Liver (tissue), 9 donors: ENCODE measurements around the gene DPP4. TPM values are rescaled to one million over a fixed set of nuclear protein-coding genes. Genes with fewer than 3 reads are reported as not detected.

Experiments used
- DNase-seq: peaks from one replicate; pipeline ENCODE4 v3.0.0-alpha.2; 2017; ENCODE audit warnings: low spot score
- H3K27ac ChIP-seq, 2 donors: one replicate each; pipeline ENCODE4 v1.7.0; 2013; ENCODE audit warnings: inconsistent platforms in 2 of 2, low read length in 2 of 2, control low read depth in 1 of 2, low read depth in 1 of 2, mild to moderate bottlenecking in 1 of 2
- H3K27me3 ChIP-seq, 4 donors: one replicate each; pipeline versions ENCODE4 v1.6.1 to v1.7.0; 2013; ENCODE audit warnings: low read length in 3 of 4, inconsistent platforms in 1 of 4, mild to moderate bottlenecking in 1 of 4, moderate library complexity in 1 of 4; ENCODE audit not compliant: control insufficient read depth in 4 of 4, insufficient read depth in 4 of 4
- H3K36me3 ChIP-seq, 4 donors: one replicate each; pipeline versions ENCODE4 v1.6.1 to v1.7.0; 2013; ENCODE audit warnings: low read length in 3 of 4, mild to moderate bottlenecking in 3 of 4, low read depth in 1 of 4, moderate library complexity in 1 of 4; ENCODE audit not compliant: control insufficient read depth in 4 of 4, insufficient read depth in 3 of 4
- H3K4me1 ChIP-seq, 4 donors: one replicate each; pipeline versions ENCODE4 v1.6.1 to v1.7.0; 2013; ENCODE audit warnings: low read length in 3 of 4, mild to moderate bottlenecking in 3 of 4, moderate library complexity in 1 of 4; ENCODE audit not compliant: control insufficient read depth in 4 of 4, insufficient read depth in 4 of 4
- H3K4me3 ChIP-seq, 3 donors: one replicate each; pipeline versions ENCODE4 v1.6.1 to v1.7.0; 2013; ENCODE audit warnings: low read length in 3 of 3, control low read depth in 1 of 3, low read depth in 1 of 3, mild to moderate bottlenecking in 1 of 3
- H3K9ac ChIP-seq, 2 donors: one replicate each; pipeline ENCODE4 v1.7.0; 2013; ENCODE audit warnings: low read length in 2 of 2, mild to moderate bottlenecking in 2 of 2, moderate library complexity in 2 of 2, control low read depth in 1 of 2, low read depth in 1 of 2
- H3K9me3 ChIP-seq, 4 donors: one replicate each; pipeline versions ENCODE4 v1.6.1 to v1.7.0; 2013; ENCODE audit warnings: low read length in 3 of 4; ENCODE audit not compliant: control insufficient read depth in 4 of 4
- EGR1 ChIP-seq, 2 donors: IDR thresholded peaks; 2 replicates each; pipeline ENCODE4 v1.6.1; 2016 to 2018; ENCODE audit warnings: antibody characterized with exemption in 2 of 2, low read depth in 2 of 2
- FOXA1 ChIP-seq: IDR thresholded peaks from 2 replicates; pipeline ENCODE4 v1.6.1; 2016; ENCODE audit warnings: antibody characterized with exemption
- FOXA2 ChIP-seq: IDR thresholded peaks from 2 replicates; pipeline ENCODE4 v1.6.1; 2016; ENCODE audit warnings: antibody characterized with exemption
- GABPA ChIP-seq, 2 donors: IDR thresholded peaks in 1 of 2; conservative IDR thresholded peaks in 1 of 2; 2 replicates each; pipeline ENCODE4 v1.6.1; 2016; ENCODE audit warnings: antibody characterized with exemption in 2 of 2, mild to moderate bottlenecking in 1 of 2, moderate library complexity in 1 of 2
- HNF4A ChIP-seq, 2 donors: conservative IDR thresholded peaks; 2 replicates each; pipeline ENCODE4 v1.6.1; 2016; ENCODE audit warnings: antibody characterized with exemption in 2 of 2, mild to moderate bottlenecking in 2 of 2
- HNF4G ChIP-seq: IDR thresholded peaks from 2 replicates; pipeline ENCODE4 v1.6.1; 2016; ENCODE audit warnings: antibody characterized with exemption
- JUND ChIP-seq, 2 donors: IDR thresholded peaks; 2 replicates each; pipeline ENCODE4 v1.6.1; 2016; ENCODE audit warnings: antibody characterized with exemption in 2 of 2
- NR2F2 ChIP-seq: IDR thresholded peaks from 2 replicates; pipeline ENCODE4 v1.6.1; 2016; ENCODE audit warnings: antibody characterized with exemption
- RAD21 ChIP-seq, 2 donors: IDR thresholded peaks; 2 replicates each; pipeline ENCODE4 v1.6.1; 2016; ENCODE audit warnings: antibody characterized with exemption in 2 of 2, mild to moderate bottlenecking in 2 of 2
- RXRA ChIP-seq, 2 donors: IDR thresholded peaks; 2 replicates each; pipeline ENCODE4 v1.6.1; 2017 to 2018; ENCODE audit warnings: antibody characterized with exemption in 2 of 2, mild to moderate bottlenecking in 1 of 2
- SP1 ChIP-seq: IDR thresholded peaks from 2 replicates; pipeline ENCODE4 v1.6.1; 2018; ENCODE audit warnings: antibody characterized with exemption, mild to moderate bottlenecking
- TAF1 ChIP-seq: conservative IDR thresholded peaks from 2 replicates; pipeline ENCODE4 v1.6.1; 2016; ENCODE audit warnings: antibody characterized with exemption, mild to moderate bottlenecking
- YY1 ChIP-seq: IDR thresholded peaks from 2 replicates; pipeline ENCODE4 v1.6.1; 2016; ENCODE audit warnings: antibody characterized with exemption, mild to moderate bottlenecking
- WGBS: extraction: QIAGEN DNeasy Blood & Tissue Kit; methylation state at CpG from one replicate; pipeline ENCODE4 v1.1.7; 2013; 5-methylcytosine and 5-hydroxymethylcytosine counted together
- polyA plus RNA-seq, 2 donors: library from polyadenylated mRNA; stranded (reverse) in 1 of 2; unstranded in 1 of 2; fragments of 200-250 nt in 1 of 2; fragments of >200 nt in 1 of 2; fragmentation: Nextera tagmentation in 1 of 2; extraction: Ambion mirVana in 1 of 2; gene quantifications; one replicate each; pipeline versions ENCODE4 v1.2.1 to v1.2.3, GENCODE V29; 2013 to 2015
- total RNA-seq, 2 donors: library from RNA; depleted of rRNA; stranded (reverse); fragments of >200 nt; gene quantifications; one replicate each; pipeline ENCODE4 v1.2.3, GENCODE V29; 2014
- TF ChIP-seq, protein P1 (sequence below): fragments of 150-350 bp; IDR thresholded peaks from 2 replicates; pipeline ENCODE4 v1.5.1; 2017; ENCODE audit warnings: improper control_type of control experiment, low read depth, low read length; ENCODE audit not compliant: missing input control
- TF ChIP-seq, protein P2 (sequence below): IDR thresholded peaks from 2 replicates; pipeline ENCODE4 v1.6.1; 2016; ENCODE audit warnings: antibody characterized with exemption
- TF ChIP-seq, protein P3 (sequence below): IDR thresholded peaks from 2 replicates; pipeline ENCODE4 v1.6.1; 2016; ENCODE audit warnings: antibody characterized with exemption, mild to moderate bottlenecking
- TF ChIP-seq, protein P4 (sequence below): IDR thresholded peaks from 2 replicates; pipeline ENCODE4 v1.6.1; 2016; ENCODE audit warnings: antibody characterized with exemption
- TF ChIP-seq, protein P5 (sequence below): IDR thresholded peaks from 2 replicates; pipeline ENCODE4 v1.6.1; 2016; ENCODE audit warnings: antibody characterized with exemption
- donor health status: healthy.
- donor health status: healthy.
- donor health status: healthy.
- donor health status: healthy.
- donor health status: healthy.

DPP4 gene
- total and polyA plus RNA-seq, 4 donors, result 9.6 to 30.1 (median 13.5) TPM

DNA sequence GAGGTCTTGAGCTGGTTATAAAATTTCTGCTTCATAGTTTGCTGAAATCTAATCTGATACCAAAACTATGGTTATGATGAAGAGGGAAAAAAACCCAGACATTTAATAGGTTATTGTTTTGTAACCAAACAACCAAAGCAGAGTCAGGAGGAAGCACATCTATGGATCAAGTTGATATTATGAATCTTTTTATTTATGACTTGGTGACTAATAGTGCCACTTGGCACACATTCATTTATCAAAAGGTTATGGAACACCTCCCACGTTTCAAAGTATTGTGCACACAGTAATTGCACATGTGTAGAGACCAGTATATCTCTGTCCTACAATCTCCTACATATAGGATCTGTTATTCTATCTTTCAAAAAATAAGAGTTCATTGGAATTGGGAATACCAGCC, 93.0 kb downstream of the DPP4 start:
- no peaks in the 10 kb centered on the region for H3K27me3 ChIP-seq
- H3K9me3 ChIP-seq, result no peaks in the 10 kb centered on the region
- no peak overlapping the region for H3K4me3 ChIP-seq
- H3K27ac ChIP-seq, result no peak overlapping the region
- TF ChIP-seq, protein P1, sequence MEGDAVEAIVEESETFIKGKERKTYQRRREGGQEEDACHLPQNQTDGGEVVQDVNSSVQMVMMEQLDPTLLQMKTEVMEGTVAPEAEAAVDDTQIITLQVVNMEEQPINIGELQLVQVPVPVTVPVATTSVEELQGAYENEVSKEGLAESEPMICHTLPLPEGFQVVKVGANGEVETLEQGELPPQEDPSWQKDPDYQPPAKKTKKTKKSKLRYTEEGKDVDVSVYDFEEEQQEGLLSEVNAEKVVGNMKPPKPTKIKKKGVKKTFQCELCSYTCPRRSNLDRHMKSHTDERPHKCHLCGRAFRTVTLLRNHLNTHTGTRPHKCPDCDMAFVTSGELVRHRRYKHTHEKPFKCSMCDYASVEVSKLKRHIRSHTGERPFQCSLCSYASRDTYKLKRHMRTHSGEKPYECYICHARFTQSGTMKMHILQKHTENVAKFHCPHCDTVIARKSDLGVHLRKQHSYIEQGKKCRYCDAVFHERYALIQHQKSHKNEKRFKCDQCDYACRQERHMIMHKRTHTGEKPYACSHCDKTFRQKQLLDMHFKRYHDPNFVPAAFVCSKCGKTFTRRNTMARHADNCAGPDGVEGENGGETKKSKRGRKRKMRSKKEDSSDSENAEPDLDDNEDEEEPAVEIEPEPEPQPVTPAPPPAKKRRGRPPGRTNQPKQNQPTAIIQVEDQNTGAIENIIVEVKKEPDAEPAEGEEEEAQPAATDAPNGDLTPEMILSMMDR, result no peak
- TF ChIP-seq, protein P2, sequence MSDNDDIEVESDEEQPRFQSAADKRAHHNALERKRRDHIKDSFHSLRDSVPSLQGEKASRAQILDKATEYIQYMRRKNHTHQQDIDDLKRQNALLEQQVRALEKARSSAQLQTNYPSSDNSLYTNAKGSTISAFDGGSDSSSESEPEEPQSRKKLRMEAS, result no peak
- TF ChIP-seq FOXA1 (no peak), RXRA (IDR thresholded peaks at IDR 0.05) (no peak), TAF1 (no peak), EGR1 (IDR thresholded peaks at IDR 0.05; ENCODE audit: low read depth in 2 of 2) (no peak), HNF4A (conservative IDR thresholded peaks at IDR 0.05) (no peak), RAD21 (IDR thresholded peaks at IDR 0.05) (no peak), JUND (IDR thresholded peaks at IDR 0.05) (no peak), FOXA2 (no peak), GABPA (IDR thresholded peaks at IDR 0.05 in 1 of 2, conservative IDR thresholded peaks at IDR 0.05 in 1 of 2) (no peak), NR2F2 (no peak), YY1 (no peak), HNF4G (no peak)
- TF ChIP-seq, protein P3, sequence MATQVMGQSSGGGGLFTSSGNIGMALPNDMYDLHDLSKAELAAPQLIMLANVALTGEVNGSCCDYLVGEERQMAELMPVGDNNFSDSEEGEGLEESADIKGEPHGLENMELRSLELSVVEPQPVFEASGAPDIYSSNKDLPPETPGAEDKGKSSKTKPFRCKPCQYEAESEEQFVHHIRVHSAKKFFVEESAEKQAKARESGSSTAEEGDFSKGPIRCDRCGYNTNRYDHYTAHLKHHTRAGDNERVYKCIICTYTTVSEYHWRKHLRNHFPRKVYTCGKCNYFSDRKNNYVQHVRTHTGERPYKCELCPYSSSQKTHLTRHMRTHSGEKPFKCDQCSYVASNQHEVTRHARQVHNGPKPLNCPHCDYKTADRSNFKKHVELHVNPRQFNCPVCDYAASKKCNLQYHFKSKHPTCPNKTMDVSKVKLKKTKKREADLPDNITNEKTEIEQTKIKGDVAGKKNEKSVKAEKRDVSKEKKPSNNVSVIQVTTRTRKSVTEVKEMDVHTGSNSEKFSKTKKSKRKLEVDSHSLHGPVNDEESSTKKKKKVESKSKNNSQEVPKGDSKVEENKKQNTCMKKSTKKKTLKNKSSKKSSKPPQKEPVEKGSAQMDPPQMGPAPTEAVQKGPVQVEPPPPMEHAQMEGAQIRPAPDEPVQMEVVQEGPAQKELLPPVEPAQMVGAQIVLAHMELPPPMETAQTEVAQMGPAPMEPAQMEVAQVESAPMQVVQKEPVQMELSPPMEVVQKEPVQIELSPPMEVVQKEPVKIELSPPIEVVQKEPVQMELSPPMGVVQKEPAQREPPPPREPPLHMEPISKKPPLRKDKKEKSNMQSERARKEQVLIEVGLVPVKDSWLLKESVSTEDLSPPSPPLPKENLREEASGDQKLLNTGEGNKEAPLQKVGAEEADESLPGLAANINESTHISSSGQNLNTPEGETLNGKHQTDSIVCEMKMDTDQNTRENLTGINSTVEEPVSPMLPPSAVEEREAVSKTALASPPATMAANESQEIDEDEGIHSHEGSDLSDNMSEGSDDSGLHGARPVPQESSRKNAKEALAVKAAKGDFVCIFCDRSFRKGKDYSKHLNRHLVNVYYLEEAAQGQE, result no peak
- TF ChIP-seq, protein P4, sequence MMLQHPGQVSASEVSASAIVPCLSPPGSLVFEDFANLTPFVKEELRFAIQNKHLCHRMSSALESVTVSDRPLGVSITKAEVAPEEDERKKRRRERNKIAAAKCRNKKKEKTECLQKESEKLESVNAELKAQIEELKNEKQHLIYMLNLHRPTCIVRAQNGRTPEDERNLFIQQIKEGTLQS, result no peak
- TF ChIP-seq, protein P5, sequence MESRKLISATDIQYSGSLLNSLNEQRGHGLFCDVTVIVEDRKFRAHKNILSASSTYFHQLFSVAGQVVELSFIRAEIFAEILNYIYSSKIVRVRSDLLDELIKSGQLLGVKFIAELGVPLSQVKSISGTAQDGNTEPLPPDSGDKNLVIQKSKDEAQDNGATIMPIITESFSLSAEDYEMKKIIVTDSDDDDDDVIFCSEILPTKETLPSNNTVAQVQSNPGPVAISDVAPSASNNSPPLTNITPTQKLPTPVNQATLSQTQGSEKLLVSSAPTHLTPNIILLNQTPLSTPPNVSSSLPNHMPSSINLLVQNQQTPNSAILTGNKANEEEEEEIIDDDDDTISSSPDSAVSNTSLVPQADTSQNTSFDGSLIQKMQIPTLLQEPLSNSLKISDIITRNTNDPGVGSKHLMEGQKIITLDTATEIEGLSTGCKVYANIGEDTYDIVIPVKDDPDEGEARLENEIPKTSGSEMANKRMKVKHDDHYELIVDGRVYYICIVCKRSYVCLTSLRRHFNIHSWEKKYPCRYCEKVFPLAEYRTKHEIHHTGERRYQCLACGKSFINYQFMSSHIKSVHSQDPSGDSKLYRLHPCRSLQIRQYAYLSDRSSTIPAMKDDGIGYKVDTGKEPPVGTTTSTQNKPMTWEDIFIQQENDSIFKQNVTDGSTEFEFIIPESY, result no peak
- WGBS, result 52% methylated on average over 1 of the region's 1 CpG
- no peaks in the 10 kb centered on the region for H3K36me3 ChIP-seq
- H3K9ac ChIP-seq, result no peak overlapping the region
- no peaks in the 10 kb centered on the region for H3K4me1 ChIP-seq
- no peak for DNase-seq

DNA sequence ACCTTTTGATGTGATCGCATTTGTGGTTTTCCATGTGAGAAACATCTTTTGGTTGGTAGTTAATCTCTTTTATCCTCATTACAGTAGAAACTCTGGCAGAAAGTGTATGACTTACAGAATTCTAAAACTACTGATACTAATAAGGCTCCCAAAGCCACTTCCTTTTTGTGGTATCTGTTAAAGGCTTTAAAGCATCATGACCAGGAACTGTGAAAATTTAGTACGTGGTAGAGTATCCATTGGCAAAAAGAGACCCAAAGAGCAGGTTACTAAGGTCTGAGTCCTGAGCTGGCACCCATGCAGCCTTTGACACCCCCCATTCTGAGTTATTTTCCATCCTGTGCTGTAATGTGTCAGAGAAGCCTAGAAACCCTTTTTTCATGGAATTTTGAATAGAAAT, 94.5 kb downstream of the DPP4 start:
- H3K36me3 ChIP-seq, result no peaks in the 10 kb centered on the region
- H3K4me1 ChIP-seq, result peaks cover 0 to 1% (median 0%) of the 10 kb centered on the region in 4 donors
- TF ChIP-seq SP1 (no peak), FOXA1 (no peak), HNF4G (no peak), RAD21 (IDR thresholded peaks at IDR 0.05) (no peak), EGR1 (IDR thresholded peaks at IDR 0.05; ENCODE audit: low read depth in 2 of 2) (no peak), HNF4A (conservative IDR thresholded peaks at IDR 0.05) (no peak), NR2F2 (no peak), GABPA (IDR thresholded peaks at IDR 0.05 in 1 of 2, conservative IDR thresholded peaks at IDR 0.05 in 1 of 2) (no peak), FOXA2 (no peak), TAF1 (no peak), RXRA (IDR thresholded peaks at IDR 0.05) (no peak)
- TF ChIP-seq, protein P1, result no peak
- TF ChIP-seq, protein P2, result no peak
- TF ChIP-seq, protein P5, result no peak
- TF ChIP-seq, protein P4, result no peak
- DNase-seq, result no peak
- 72% methylated on average over 2 of the region's 2 CpGs for WGBS
- no peaks in the 10 kb centered on the region for H3K9me3 ChIP-seq
- H3K4me3 ChIP-seq, result no peak overlapping the region
- no peak overlapping the region for H3K27ac ChIP-seq
- H3K27me3 ChIP-seq, result no peaks in the 10 kb centered on the region
- no peak overlapping the region for H3K9ac ChIP-seq
